Adrenal gland (tissue), 12 donors: ENCODE data around the gene PRKCH. TPM values are rescaled to one million over a fixed set of nuclear protein-coding genes. Genes with fewer than 3 reads are reported as not detected.
A peak's percentile ranks its signal among the peaks of the same experiment; 100 is the strongest.

Source experiments
- DNase-seq, 7 donors: peaks; one replicate each; pipeline ENCODE4 v3.0.0-alpha.2; 2019 to 2020
- H3K27ac ChIP-seq, 5 donors: fragments of 200-600 bp; sonication (generic) in 4 of 5; 1 replicate in 3 of 5; 2 replicates in 2 of 5; pipeline versions ENCODE4 v1.5.1 to v1.8.0; 2016 to 2020; ENCODE audit warnings: mild to moderate bottlenecking in 1 of 5
- H3K27me3 ChIP-seq: fragments of 200-600 bp; 2 replicates; pipeline ENCODE4 v1.8.0; 2021
- H3K36me3 ChIP-seq, 2 donors: fragments of 200-600 bp; replicated peaks in 1 of 2; 1 replicate in 1 of 2; 2 replicates in 1 of 2; pipeline versions ENCODE4 v1.5.1 to v1.8.0; 2018 to 2022
- H3K4me1 ChIP-seq, 2 donors: fragments of 200-600 bp; replicated peaks in 1 of 2; 1 replicate in 1 of 2; 2 replicates in 1 of 2; pipeline versions ENCODE4 v1.5.1 to v1.8.0; 2018 to 2021
- H3K4me3 ChIP-seq, 4 donors: fragments of 200-600 bp; sonication (generic) in 3 of 4; one replicate each; pipeline ENCODE4 v1.5.1; 2016 to 2018
- H3K9me3 ChIP-seq, 3 donors: fragments of 200-600 bp; sonication (generic) in 1 of 3; replicated peaks in 1 of 3; 1 replicate in 2 of 3; 2 replicates in 1 of 3; pipeline versions ENCODE4 v1.5.1 to v1.8.0; 2016 to 2021
- CTCF ChIP-seq, 6 experiments: fragments of 450-650 bp in 4 of 6; fragments of 200-600 bp in 2 of 6; sonication (generic) in 1 of 6; IDR thresholded peaks; 1 replicate in 5 of 6; 2 replicates in 1 of 6; pipeline versions ENCODE4 v1.5.1 to v1.8.0; 2016 to 2021; ENCODE audit warnings: antibody characterized with exemption in 6 of 6, mild to moderate bottlenecking in 2 of 6, moderate library complexity in 1 of 6
- POLR2A ChIP-seq, 2 donors: fragments of 450-650 bp; IDR thresholded peaks; one replicate each; pipeline ENCODE4 v1.6.1; 2017; ENCODE audit warnings: antibody characterized with exemption in 2 of 2, mild to moderate bottlenecking in 2 of 2, moderate library complexity in 1 of 2
- WGBS, 4 donors: extraction: QIAGEN DNeasy Blood & Tissue Kit in 2 of 4; methylation state at CpG; one replicate each; pipeline versions ENCODE4 v1.1.5 to v1.1.7; 2013 to 2017; 5-methylcytosine and 5-hydroxymethylcytosine counted together
- intact Hi-C, 2 donors: fragments of 100-400 bp; cut with DNase I; formaldehyde crosslinking; loops; one replicate each; pipeline versions ENCODE4 v1.14.1 to v1.15.0; 2022 to 2023
- polyA plus RNA-seq, 3 donors: library from polyadenylated mRNA; stranded (reverse); fragments of 200-250 nt in 2 of 3; fragments of 350-450 nt in 1 of 3; fragmentation: Illumina TruSeq in 1 of 3; extraction: RNeasy Lipid Tissue Mini Kit (QIAGEN cat#74804) in 1 of 3; gene quantifications; one replicate each; pipeline ENCODE4 v1.2.3, GENCODE V29; 2013 to 2014
- total RNA-seq, 9 donors: library from RNA; depleted of rRNA in 4 of 9; stranded (reverse); fragments of >200 nt in 4 of 9; fragments of 120-200 nt in 1 of 9; fragmentation: NEBNext Ultra II Directional in 1 of 9; extraction: Animal tissue kit (Norgen Biotek cat#: 25700) in 1 of 9; gene quantifications; one replicate each; pipeline versions ENCODE4 v1.1.0 to v1.2.4, GENCODE V29; 2013 to 2023
- donor health status: healthy with polysubstance abuse.
- donor health status: Bipolar disorder and iron deficiency.
- donor health status: DM: yes; HTN: yes; CAD: no.
- donor health status: DM: no; HTN: no; CAD: no.
- donor health status: DM: no; HTN: no; CAD: no.
- donor health status: DM: yes; HTN: yes; CAD: no.

Gene PRKCH
- total and polyA plus RNA-seq, 12 donors = 7.8 to 28.1 (median 17.0) TPM

GRCh38 chr14:61545726-61546455, 224.5 kb downstream of the PRKCH start:
- H3K27me3 ChIP-seq = no peaks in the 10 kb centered on the region
- intact Hi-C loops = no loop called here
- H3K27ac ChIP-seq = no peak overlapping the region
- H3K4me1 ChIP-seq = peaks cover 18 to 20% of the 10 kb centered on the region in 2 donors
- no peak overlapping the region for H3K4me3 ChIP-seq
- DNase-seq = no peak
- 84 to 89% (median 88%) methylated on average over 7 of the region's 7 CpGs for WGBS, 4 donors
- H3K9me3 ChIP-seq = no peaks in the 10 kb centered on the region
- no peaks in the 10 kb centered on the region for H3K36me3 ChIP-seq
- TF ChIP-seq POLR2A (IDR thresholded peaks at IDR 0.05) (no peak), CTCF (IDR thresholded peaks at IDR 0.05) (no peak)

GRCh38 chr14:61547186-61548069, 226.0 kb downstream of the PRKCH start:
- Histone ChIP-seq H3K4me1 (peaks cover 23 to 24% of the 10 kb centered on the region in 2 donors), H3K4me3 (no peak overlapping the region), H3K36me3 (no peaks in the 10 kb centered on the region), H3K27me3 (no peaks in the 10 kb centered on the region), H3K27ac (peak overlapping the region in 4 of 5 donors; percentile 25 to 70 (median 61)), H3K9me3 (no peaks in the 10 kb centered on the region)
- intact Hi-C loops = no loop called here
- 60 to 69% (median 65%) methylated on average over 13 to 14 of the region's 14 CpGs for WGBS, 4 donors
- peak in 1 of 2 donors; percentile 18 for TF ChIP-seq POLR2A (IDR thresholded peaks at IDR 0.05)
- TF ChIP-seq CTCF (IDR thresholded peaks at IDR 0.05) = no peak
- peak; percentile 67 to 87 (median 85) for DNase-seq

- peaks cover 27 to 31% of the 10 kb centered on the region in 2 donors for H3K4me1 ChIP-seq
- intact Hi-C loops = no loop called here
- WGBS, 4 donors = 34 to 55% (median 42%) methylated on average over 2 of the region's 2 CpGs
Measured at GRCh38 chr14:61549425-61549824, 228.0 kb downstream of the PRKCH start.

More at GRCh38 chr14:61549425-61549824, 228.0 kb downstream of the PRKCH start:
- Histone ChIP-seq H3K36me3 (no peaks in the 10 kb centered on the region), H3K27me3 (no peaks in the 10 kb centered on the region), H3K27ac (peak overlapping the region in 1 of 5 donors; percentile 26), H3K4me3 (no peak overlapping the region), H3K9me3 (no peaks in the 10 kb centered on the region)
- no peak for DNase-seq
- TF ChIP-seq POLR2A (IDR thresholded peaks at IDR 0.05) (no peak), CTCF (IDR thresholded peaks at IDR 0.05) (no peak)
